NOMO-1 (cell line): Measurements from ENCODE around the gene FAM153A.
"Not testable (repeated sequence)": the region's sequence is repeated elsewhere in the genome, so short reads cannot be mapped to it uniquely, and the experiment has no call there.

Experiments
- DNase-seq, 2 experiments: peaks; one replicate each; lab custom pipeline; 2025; ENCODE audit not compliant: unreplicated experiment in 2 of 2; lab: John Stamatoyannopoulos, UW

FAM153A gene

DNA sequence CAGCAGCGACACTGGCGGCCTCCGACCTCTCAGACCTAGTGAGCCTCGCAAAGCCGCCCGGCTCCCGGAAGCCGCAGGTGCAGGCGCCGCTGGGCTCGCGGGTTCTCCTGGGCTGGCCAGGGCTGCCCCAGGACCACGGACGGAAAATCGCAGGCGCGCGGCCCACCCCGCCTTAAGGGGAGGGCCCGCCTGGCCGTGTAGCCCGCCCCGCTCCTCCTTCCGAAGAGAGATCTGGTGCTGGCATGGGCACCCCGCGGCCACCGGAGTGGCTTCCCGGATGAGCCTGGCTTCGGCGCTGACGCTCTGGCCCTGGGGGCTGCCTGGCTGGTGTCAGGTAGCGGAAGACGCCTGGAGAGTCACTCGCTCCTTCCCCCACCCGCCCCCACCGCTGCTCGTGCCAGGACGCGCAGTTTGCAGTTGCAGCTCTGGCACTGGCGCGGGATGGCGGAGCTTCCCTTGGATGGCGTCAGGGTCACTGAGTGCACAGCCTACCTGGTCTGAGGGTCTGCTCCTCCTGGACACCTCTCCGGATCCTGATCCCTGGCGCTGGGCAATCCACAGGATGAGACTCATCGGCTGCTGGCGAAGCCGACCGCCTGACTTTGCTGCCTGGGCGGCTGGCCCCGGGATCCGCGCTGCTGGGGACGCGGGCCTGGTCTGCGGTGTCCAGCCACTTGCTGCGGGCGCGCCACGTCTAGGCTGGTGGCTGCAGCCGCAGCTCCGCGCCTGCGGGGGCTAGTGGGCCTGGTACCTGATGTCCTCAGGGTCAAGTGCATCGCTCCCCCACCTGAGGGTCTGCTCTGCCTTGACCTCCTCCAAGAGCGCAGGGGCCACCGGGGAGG is at the start of gene FAM153A:
TSS of gene FAM153A (minus strand) at position 108 of the 842 bp plus-strand sequence.
- not testable (repeated sequence) for DNase-seq

DNA sequence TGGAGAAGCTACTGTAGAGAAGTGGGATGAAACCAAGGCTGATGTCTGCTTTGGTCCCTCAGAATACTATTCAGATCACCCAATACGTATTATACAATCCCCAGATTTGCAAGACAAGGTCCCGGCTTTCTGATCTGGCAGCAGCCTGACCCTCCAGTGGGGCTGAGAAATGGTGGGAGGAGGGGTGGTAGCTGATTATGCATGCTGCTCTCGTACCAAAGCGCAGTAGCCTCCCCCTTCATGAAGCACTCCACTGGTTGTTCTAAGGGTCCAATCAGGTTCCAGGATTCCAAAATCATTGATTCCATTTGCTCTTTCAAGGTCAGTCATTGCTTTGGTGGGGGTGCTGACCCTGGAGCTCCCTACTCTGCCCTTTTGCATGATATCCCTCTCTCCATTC is 49.6 kb upstream of the FAM153A start:
- DNase-seq, result not testable (repeated sequence)

DNA sequence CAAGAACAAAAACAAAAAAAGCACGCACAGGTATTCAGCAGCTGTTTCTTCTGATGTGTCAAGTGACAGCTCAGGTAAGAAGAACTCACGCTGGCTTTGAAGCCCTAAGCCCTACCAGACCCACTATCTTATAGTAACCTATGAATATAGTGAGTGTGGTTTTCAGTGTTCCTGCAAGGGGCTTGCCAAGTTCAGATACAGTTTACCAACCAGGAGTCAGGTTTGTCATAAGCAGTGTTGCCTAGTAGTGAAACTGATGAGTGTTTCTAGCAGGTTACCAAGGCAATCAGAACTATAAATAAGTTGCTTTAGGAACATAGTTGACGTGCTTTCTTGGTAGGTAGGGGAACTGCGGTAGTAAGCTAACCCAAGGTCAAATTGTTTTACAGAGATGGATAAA is 43.4 kb upstream of the FAM153A start:
- not testable (repeated sequence) for DNase-seq

DNA sequence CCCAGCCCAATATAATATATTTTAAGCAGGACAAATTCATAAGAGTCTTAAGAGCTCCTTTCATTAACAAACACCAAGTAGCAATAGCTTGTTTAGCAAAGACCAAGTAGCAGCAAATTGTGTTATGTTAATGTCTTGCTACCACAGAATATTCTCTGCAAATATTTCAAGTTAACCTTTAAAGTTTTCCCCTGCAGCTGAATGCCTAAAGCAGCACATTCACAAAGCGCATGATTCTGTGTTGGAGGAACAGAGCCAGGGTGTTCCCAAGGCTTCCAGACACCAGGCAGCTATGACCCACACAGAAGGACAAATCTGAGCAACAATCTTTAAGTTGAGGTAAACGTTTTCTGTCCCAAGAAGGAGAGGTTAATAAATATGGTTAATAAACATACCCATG is 42.1 kb upstream of the FAM153A start:
- not testable (repeated sequence) for DNase-seq

DNA sequence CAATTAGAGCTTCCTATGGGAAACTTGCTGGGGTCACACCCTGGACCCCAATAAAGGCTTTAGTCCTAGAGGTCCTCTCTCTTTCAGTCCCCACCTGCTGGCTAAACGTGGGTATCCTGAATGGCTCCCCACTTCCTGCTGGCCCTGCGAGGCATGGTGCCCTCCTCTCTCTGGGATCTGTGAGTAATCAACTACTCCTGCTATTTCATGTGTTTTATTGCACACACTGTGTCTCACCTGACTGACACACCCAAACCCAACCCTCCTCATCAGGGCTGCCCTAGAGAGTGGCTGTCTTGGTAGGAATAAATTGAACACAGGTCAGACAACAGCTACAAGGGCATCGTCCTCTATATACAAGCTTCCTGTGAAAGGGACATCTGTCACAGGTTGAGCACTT is 39.8 kb upstream of the FAM153A start:
- DNase-seq, result not testable (repeated sequence)

DNA sequence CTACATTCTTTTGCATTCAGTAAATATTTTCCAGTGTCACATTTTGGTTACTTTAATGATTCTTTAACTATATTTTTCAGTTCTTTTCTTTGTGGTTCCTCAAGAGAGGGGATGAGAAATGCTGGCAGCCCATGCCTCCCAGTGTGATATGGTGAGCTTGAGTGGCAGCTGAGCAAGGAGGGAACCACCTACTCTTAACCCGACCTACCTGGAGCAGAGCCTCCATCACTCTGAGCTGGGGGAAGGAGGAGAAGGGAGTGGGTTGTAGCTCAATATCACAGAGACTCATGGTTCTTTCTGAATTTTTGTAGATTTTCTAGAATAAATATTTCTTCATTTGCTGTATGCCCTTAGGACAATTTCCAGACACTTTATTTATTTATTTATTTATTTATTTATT is 37.0 kb upstream of the FAM153A start:
- not testable (repeated sequence) for DNase-seq

DNA sequence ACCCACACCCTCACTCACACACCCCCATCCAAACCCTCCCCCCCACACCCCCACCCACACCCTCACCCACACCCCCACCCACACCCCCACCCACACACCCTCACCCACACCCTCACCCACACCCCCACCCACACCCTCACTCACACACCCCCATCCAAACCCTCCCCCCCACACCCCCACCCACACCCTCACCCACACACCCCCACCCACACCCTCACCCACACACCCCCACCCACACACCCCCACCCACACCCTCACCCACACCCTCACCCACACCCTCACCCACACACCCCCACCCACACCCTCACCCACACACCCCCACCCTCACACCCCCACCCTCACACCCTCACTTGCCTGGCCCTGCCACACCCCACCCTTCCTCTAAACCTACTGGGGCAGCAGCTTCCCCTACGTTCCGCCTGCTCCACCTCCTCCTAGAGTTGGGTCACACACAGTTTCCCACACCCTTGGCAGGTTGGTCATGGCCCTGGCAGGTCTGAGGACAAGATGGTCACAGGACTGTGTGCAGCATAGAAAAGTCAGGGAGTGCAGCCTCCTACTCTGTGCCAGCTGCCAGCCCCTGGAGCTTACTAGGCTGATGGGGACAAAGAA is 30.2 kb upstream of the FAM153A start:
- not testable (repeated sequence) for DNase-seq

DNA sequence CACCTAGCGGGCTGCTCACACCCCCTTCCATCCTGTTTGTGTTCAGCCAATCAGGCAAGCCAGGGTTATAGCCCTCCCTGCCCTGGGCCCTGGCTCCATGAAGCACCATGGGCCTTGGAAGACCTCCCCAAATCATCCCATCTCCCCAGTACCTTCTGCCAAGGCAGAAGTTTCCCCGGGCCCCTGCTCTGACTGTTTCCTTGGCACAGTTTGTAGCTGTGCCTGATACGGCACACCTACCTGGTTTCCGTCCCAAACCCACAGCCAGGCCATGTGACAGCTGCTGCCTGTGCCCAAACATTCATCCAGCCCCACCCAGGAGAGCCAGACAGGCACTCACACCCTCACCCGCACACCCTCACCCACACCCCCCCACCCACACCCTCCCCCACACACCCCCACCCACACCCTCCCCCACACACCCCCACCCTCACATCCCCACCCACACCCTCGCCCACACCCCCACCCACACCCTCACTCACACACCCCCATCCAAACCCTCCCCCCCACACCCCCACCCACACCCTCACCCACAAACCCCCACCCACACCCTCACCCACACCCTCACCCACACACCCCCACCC is 29.6 kb upstream of the FAM153A start:
- DNase-seq, result not testable (repeated sequence)

DNA sequence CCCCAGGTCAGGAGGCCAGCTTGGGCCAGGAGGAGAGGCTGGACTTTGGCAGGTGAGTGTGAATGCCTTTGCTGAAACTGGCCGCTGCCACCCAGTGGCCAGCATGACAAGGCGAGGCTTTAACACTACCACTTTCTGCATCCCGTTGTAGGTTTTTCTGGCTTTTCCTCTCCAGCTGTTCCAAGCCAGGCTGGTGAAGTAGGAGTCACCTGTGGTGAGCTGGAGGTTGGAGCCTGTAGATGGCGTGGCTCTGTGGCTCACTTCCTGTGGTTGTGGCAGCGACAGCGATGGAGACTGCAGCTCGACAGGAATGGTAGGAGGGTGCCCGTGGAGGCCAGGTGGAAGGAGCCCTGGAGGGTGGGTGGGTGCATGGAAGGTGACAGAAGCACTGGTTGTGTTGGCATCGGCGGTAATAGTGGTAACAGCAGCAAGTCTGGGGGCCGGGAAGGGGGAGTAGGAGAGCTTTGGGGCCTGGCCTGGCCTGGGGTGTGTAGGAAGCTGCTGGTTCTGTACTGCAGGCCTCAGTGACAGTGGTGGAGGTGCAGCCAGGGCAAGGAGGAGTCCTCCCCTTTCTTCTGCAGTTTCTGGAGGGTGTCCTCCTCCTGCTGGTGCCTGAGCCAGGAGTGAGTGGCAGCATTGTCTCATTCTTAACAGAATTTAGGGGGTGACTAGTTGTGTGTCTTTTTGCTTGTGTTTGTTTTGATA is 26.7 kb upstream of the FAM153A start:
- DNase-seq, result not testable (repeated sequence)

DNA sequence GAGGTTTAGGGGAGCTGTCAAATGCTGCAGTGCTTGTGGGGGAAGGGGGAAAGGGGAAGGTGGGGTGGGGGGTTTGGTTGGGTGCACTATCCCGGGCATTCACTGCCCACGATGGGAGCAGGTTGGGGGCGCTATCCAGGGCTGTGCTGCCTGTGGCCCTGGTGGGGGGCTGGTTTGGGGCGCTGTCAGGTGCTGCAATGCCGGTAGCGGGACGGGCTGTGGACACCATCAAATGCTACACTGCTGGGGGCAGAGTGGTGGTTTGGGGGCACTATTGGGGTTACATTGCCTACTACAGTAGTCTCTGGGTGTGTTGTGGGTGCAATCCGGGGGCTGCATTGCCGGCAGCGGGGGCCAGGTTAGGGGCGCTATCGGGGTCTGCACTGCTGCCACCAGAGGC is 25.7 kb upstream of the FAM153A start:
- DNase-seq, result not testable (repeated sequence)

DNA sequence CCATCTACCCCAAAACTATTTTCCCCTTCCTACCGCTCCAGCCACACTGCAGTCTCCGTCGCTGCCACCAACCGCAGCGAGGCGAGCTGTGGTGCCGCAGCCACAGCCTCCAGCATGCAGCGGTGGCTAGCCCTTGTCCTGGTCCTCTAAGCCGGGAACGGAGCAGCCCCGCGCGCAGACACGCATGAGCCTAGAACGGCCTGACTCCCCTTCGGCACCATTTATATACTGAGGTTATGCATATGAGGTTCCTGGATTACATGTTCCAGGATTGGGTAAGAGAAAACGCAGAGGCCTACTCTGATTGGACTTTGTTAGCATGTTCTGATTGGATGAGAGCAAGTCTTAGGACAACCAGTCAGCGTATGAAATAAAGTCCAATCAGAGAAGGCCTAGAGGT is 24.6 kb upstream of the FAM153A start:
- DNase-seq, result not testable (repeated sequence)

DNA sequence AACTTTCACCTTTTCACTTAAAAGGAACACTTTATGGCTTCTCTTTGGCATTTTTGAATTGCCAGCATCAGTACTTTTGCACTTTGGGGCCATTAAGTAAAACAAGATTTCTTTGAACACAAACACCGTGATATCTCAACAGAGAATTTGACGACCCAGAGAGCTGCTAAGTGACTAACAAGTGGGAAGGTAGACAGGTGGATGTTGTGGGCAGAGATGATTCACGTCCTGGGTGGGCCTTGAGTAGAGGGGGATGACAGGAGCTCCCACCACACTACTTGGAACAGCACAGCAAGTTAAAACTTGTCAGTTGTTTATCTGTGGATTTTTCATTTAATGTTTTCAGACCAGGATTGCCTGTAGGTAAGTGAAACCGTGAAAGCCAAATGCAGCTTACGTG is 18.7 kb upstream of the FAM153A start:
- not testable (repeated sequence) for DNase-seq

DNA sequence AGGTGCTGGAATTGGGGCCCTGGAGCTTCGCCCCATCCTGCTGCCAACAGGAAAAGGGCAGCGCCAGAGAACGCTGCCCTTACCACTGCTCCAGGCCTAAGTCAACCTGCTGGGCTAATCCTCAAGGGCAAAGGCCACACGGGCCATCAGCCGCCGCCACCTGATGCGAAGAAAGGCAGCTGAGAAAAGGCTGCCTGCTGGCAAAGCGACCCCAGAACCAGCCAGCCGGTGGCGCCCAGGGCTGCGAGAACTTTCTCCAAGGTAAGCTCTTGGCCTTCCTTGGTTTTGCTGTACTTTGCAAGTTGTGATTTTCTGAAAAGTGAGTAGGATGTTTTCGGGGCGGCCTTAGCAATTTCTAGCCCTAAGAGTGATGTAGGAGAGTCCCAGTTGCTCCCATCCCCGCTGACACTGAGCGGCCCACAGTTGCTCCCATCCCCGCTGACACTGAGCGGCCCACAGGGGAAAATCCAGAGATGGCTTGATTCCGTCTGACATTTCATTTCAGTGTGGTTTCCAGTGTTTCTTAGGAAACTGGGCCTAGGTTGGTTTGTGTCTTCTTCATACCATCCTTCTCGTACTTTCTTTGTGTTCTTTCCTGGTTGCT is 15.6 kb upstream of the FAM153A start:
- not testable (repeated sequence) for DNase-seq

DNA sequence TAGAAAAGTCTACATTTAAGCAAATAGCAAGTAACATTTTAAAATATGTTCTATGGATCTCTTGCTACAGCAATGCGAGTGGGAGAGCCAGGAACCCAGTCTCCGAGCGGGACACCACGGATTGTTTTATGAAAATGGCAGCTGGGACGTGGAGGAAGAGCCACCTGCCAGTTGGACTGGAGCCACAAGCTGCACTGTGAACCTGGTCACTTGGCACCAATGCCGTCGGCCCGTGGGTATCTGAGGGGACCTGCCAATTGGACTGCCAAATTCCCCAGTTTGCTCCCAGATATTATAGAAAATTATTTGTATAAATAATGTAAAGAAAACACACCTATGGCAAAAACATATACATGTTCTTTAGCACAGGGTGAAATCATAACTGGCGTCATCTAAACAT is 10.6 kb upstream of the FAM153A start:
- DNase-seq, result not testable (repeated sequence)

DNA sequence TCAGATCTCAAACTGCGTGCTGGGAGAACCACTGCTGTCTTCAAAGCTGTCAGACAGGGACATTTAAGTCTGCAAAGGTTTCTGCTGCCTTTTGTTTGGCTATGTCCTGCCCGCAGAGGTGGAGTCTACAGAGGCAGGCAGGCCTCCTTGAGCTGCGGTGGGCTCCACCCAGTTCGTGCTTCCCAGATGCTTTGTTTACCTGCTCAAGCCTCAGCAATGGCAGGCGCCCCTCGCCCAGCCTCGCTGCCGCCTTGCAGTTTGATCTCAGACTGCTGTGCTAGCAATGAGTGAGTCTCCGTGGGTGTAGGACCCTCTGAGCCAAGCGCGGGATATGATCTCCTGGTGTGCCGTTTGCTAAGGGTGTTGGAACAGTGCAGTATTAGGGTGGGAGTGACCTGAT is 8.9 kb upstream of the FAM153A start:
- DNase-seq, result not testable (repeated sequence)

DNA sequence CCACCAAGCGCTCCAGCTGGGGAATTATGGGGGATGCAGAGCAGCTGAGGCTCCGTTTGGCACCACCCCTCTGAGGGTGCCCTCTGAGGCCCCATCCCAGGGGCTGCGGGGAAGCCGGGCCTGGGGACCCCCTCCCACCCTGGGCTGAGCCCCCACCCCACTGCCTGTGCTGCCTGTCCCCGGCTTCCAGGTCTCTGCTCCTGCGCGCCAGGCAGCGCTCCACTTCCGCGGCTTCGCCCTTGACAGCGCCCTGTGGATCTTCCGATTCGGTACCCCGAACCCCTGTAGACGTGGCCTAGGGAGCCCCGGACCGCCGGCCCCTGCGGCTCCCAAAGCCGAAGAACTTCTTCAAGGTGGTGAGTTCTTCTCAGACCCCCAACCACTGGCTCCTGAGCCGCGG is 530 bp downstream of the FAM153A start:
- not testable (repeated sequence) for DNase-seq

DNA sequence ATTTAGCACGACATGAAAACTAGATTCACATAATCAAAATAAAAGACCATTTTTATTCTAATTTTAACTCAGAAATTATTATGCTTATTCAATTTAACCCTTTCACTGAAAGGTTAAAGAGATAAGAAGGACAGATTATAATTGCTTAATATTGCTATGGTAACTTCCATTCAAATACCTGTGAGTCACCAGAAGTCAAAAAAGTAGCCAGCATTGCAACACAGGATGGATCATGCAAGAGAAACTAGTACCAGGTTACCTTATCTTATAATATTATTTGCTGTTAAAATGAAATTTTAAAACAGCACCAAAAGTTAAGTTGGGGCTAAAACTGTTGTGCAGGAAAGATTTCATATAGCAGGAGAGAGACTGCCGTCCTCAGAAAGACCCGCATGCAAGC is 11.5 kb downstream of the FAM153A start:
- not testable (repeated sequence) for DNase-seq

DNA sequence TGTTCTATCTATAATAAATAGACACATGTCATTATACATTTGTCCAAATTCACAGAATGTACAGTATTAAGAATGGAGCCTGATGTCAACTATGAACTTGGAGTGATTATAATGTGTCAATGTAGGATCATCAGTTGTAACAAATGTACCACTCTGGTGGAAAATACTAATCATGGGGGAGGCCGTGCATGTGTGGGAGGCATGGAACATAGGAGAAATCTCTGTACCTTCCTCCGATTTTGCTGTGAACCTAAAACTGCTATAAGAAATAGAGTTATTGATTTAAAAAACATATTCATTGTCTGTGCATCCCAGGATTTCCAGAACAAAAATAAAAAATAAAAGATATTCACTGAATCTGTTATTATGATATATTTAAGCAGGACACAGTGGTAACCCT is 12.1 kb downstream of the FAM153A start:
- not testable (repeated sequence) for DNase-seq

DNA sequence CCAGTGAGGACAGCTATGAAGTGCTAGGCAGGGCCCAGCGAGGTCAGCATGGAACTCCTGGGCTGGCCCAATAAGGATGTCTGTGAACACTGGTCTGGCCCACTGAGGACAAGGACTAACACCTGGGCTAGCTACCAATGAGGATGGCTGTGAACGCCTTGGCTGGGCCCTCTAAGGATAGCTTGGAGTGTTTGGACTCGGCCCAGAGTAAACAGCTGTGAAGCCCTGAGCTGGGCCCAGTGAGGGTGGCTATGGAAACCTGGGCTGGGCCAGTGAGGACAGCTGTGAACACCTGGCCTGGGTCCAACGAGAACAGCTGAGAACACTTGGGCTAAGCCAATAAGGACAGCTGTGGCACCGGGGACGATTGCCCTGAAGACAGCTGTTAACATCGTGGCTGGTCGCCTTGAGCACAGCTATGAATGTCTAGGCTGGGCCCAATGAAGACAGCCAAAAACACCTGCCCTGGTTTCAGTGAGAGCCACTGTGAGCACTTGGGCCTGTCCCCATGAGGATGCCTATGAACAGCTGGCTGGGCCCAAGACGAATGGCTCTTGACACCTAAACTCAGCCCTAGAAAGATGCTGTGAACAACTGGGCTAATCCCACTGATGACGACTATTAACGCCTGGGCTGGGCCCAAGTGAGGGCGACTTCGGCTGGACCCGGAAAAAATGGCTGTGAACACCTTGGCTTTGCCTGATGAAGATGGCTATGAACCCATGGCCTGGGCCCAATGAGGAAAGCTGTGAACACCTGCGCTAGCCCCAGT is 18.8 kb downstream of the FAM153A start:
- DNase-seq, result not testable (repeated sequence)

DNA sequence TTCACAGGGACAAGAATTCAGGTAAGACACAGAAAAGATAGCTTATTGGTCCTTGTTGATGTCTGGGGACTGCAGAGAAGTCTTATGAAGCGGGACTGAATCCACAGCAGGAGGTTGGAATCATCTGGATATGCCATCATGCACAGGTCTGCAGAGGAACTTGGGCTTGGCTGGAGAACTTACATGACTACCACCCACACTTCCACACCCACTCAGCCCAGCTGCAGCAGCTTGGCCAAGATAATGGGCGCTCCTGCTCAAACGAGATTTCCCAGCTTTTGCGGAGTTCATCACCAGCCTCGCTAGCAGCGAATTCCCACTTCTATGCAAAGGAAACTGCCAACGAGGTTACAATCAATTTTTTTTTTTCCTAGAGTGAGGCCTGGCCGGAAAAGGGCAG is 21.7 kb downstream of the FAM153A start:
- not testable (repeated sequence) for DNase-seq
